Vagina (tissue), 2 donors: ENCODE results near the gene ZNF282. TPM values are rescaled to one million over a fixed set of nuclear protein-coding genes. Genes with fewer than 3 reads are reported as not detected.

Experiments
- DNase-seq, 2 donors: peaks; one replicate each; pipeline ENCODE4 v3.0.0-alpha.2; 2017; ENCODE audit errors: extremely low spot score in 2 of 2
- H3K27ac ChIP-seq: fragments of 200-600 bp; sonication (generic); one replicate; pipeline ENCODE4 v1.5.1; 2019
- H3K27me3 ChIP-seq: fragments of 200-600 bp; sonication (generic); one replicate; pipeline ENCODE4 v1.5.1; 2019
- H3K36me3 ChIP-seq, 2 donors: fragments of 200-600 bp; sonication (generic); one replicate each; pipeline ENCODE4 v1.5.1; 2017 to 2019
- H3K4me1 ChIP-seq: fragments of 200-600 bp; sonication (generic); one replicate; pipeline ENCODE4 v1.5.1; 2019
- H3K4me3 ChIP-seq, 2 donors: fragments of 200-600 bp; sonication (generic); 1 replicate in 1 of 2; 2 replicates in 1 of 2; pipeline ENCODE4 v1.5.1; 2016 to 2019
- H3K9me3 ChIP-seq: fragments of 200-600 bp; sonication (generic); one replicate; pipeline ENCODE4 v1.5.1; 2019
- CTCF ChIP-seq, 3 experiments: fragments of 450-650 bp in 2 of 3; fragments of 200-600 bp in 1 of 3; sonication (generic) in 1 of 3; IDR thresholded peaks; one replicate each; pipeline ENCODE4 v1.5.1; 2017 to 2019; ENCODE audit warnings: antibody characterized with exemption in 3 of 3, mild to moderate bottlenecking in 2 of 3, moderate library complexity in 2 of 3
- POLR2A ChIP-seq, 2 donors: fragments of 450-650 bp; IDR thresholded peaks; one replicate each; pipeline ENCODE4 v1.6.1; 2017; ENCODE audit warnings: antibody characterized with exemption in 2 of 2, mild to moderate bottlenecking in 2 of 2, moderate library complexity in 2 of 2
- POLR2AphosphoS5 ChIP-seq, 2 donors: sonication (generic); formaldehyde crosslinking; IDR thresholded peaks; one replicate each; pipeline ENCODE4 v1.9.0; 2017; ENCODE audit warnings: antibody characterized with exemption in 2 of 2, mild to moderate bottlenecking in 2 of 2, low read depth in 1 of 2; ENCODE audit not compliant: insufficient read depth in 1 of 2
- intact Hi-C: fragments of 100-400 bp; cut with DNase I; formaldehyde crosslinking; loops from one replicate; pipeline ENCODE4 v1.15.1; 2023
- total RNA-seq: library from RNA; depleted of rRNA; stranded (reverse); fragments of >200 nt; gene quantifications from one replicate; pipeline ENCODE4 v1.2.3, GENCODE V29; 2016

Gene ZNF282
- total RNA-seq, 1 donor from 2014 or later: 17.9 TPM

- no peaks in the 10 kb centered on the region for H3K9me3 ChIP-seq
- H3K4me3 ChIP-seq: no peak overlapping the region
- TF ChIP-seq POLR2AphosphoS5 (IDR thresholded peaks at IDR 0.05; ENCODE audit: insufficient read depth in 1 of 2, low read depth in 1 of 2): no peak
- no peak for TF ChIP-seq CTCF (IDR thresholded peaks at IDR 0.05)
- TF ChIP-seq POLR2A (IDR thresholded peaks at IDR 0.05): no peak
- no peaks in the 10 kb centered on the region for H3K4me1 ChIP-seq
- intact Hi-C loops: no loop called here
- no peak for DNase-seq
- peaks cover 0 to 73% of the 10 kb centered on the region in 2 donors for H3K36me3 ChIP-seq
- no peaks in the 10 kb centered on the region for H3K27me3 ChIP-seq
- no peak overlapping the region for H3K27ac ChIP-seq
Observed at GRCh38 chr7:149217570-149217969, 22.2 kb downstream of the ZNF282 start.

- Histone ChIP-seq H3K4me3 (no peak overlapping the region), H3K9me3 (no peaks in the 10 kb centered on the region), H3K27me3 (no peaks in the 10 kb centered on the region), H3K36me3 (peaks cover 0 to 72% of the 10 kb centered on the region in 2 donors), H3K4me1 (no peaks in the 10 kb centered on the region), H3K27ac (no peak overlapping the region)
- intact Hi-C loops: no loop called here
- no peak for DNase-seq
- TF ChIP-seq POLR2A (IDR thresholded peaks at IDR 0.05) (no peak), CTCF (IDR thresholded peaks at IDR 0.05) (no peak), POLR2AphosphoS5 (IDR thresholded peaks at IDR 0.05; ENCODE audit: insufficient read depth in 1 of 2, low read depth in 1 of 2) (no peak)
Observed at GRCh38 chr7:149218469-149219420, 23.4 kb downstream of the ZNF282 start.

- no peaks in the 10 kb centered on the region for H3K27me3 ChIP-seq
- peaks cover 0 to 69% of the 10 kb centered on the region in 2 donors for H3K36me3 ChIP-seq
- H3K27ac ChIP-seq: no peak overlapping the region
- no peak overlapping the region for H3K4me3 ChIP-seq
- H3K9me3 ChIP-seq: no peaks in the 10 kb centered on the region
- intact Hi-C loops: no loop called here
- DNase-seq: no peak
- TF ChIP-seq POLR2AphosphoS5 (IDR thresholded peaks at IDR 0.05; ENCODE audit: insufficient read depth in 1 of 2, low read depth in 1 of 2) (no peak), POLR2A (IDR thresholded peaks at IDR 0.05) (no peak), CTCF (IDR thresholded peaks at IDR 0.05) (no peak)
- H3K4me1 ChIP-seq: no peaks in the 10 kb centered on the region
Observed at GRCh38 chr7:149220534-149220933, 25.2 kb downstream of the ZNF282 start.

- H3K9me3 ChIP-seq: no peaks in the 10 kb centered on the region
- no peak overlapping the region for H3K27ac ChIP-seq
- TF ChIP-seq POLR2AphosphoS5 (IDR thresholded peaks at IDR 0.05; ENCODE audit: insufficient read depth in 1 of 2, low read depth in 1 of 2) (no peak), CTCF (IDR thresholded peaks at IDR 0.05) (no peak), POLR2A (IDR thresholded peaks at IDR 0.05) (no peak)
- no peaks in the 10 kb centered on the region for H3K27me3 ChIP-seq
- DNase-seq: no peak
- no peaks in the 10 kb centered on the region for H3K4me1 ChIP-seq
- no peak overlapping the region for H3K4me3 ChIP-seq
- intact Hi-C loops: no loop called here
- H3K36me3 ChIP-seq: peaks cover 0 to 53% of the 10 kb centered on the region in 2 donors
Observed at GRCh38 chr7:149223176-149223575, 27.8 kb downstream of the ZNF282 start.

GRCh38 chr7:149223761-149224160, 28.4 kb downstream of the ZNF282 start:
- TF ChIP-seq POLR2A (IDR thresholded peaks at IDR 0.05) (no peak), CTCF (IDR thresholded peaks at IDR 0.05) (no peak), POLR2AphosphoS5 (IDR thresholded peaks at IDR 0.05; ENCODE audit: insufficient read depth in 1 of 2, low read depth in 1 of 2) (no peak)
- Histone ChIP-seq H3K27ac (no peak overlapping the region), H3K36me3 (peaks cover 0 to 53% of the 10 kb centered on the region in 2 donors), H3K4me1 (no peaks in the 10 kb centered on the region), H3K4me3 (no peak overlapping the region), H3K9me3 (no peaks in the 10 kb centered on the region), H3K27me3 (no peaks in the 10 kb centered on the region)
- intact Hi-C loops: no loop called here
- DNase-seq: no peak
